Trophoblast cell (in vitro differentiated cells and primary cell): Measurements from ENCODE around the gene PITRM1.

ENCODE experiments used
- DNase-seq, 2 donors: peaks; one replicate each; pipeline ENCODE4 v3.0.0-alpha.2; 2016
- H2AFZ ChIP-seq: 2 replicates; pipeline ENCODE4 v1.6.1; 2013; ENCODE audit warnings: low read length, moderate library complexity, mild to moderate bottlenecking; ENCODE audit not compliant: insufficient read depth, poor library complexity
- H2AK5ac ChIP-seq: 2 replicates; pipeline ENCODE4 v1.6.1; 2013; ENCODE audit warnings: mild to moderate bottlenecking, low read length
- H2BK120ac ChIP-seq: 2 replicates; pipeline ENCODE4 v1.6.1; 2013; ENCODE audit warnings: low read length, mild to moderate bottlenecking, moderate library complexity; ENCODE audit not compliant: insufficient read depth, poor library complexity
- H2BK12ac ChIP-seq: 2 replicates; pipeline ENCODE4 v1.6.1; 2013; ENCODE audit warnings: mild to moderate bottlenecking, low read length, moderate library complexity
- H2BK5ac ChIP-seq: 2 replicates; pipeline ENCODE4 v1.6.1; 2013; ENCODE audit warnings: low read length, low read depth, moderate library complexity, mild to moderate bottlenecking; ENCODE audit not compliant: poor library complexity
- H3K14ac ChIP-seq: 2 replicates; pipeline ENCODE4 v1.6.1; 2013; ENCODE audit warnings: mild to moderate bottlenecking, low read length
- H3K18ac ChIP-seq: 2 replicates; pipeline ENCODE4 v1.6.1; 2013; ENCODE audit warnings: mild to moderate bottlenecking, low read length
- H3K23ac ChIP-seq: 2 replicates; pipeline ENCODE4 v1.6.1; 2013; ENCODE audit warnings: low read length
- H3K27ac ChIP-seq: 2 replicates; pipeline ENCODE4 v1.5.1; 2013; ENCODE audit warnings: low read depth, mild to moderate bottlenecking, inconsistent platforms, low read length, moderate library complexity
- H3K27me3 ChIP-seq: 2 replicates; pipeline ENCODE4 v1.6.1; 2013; ENCODE audit warnings: inconsistent platforms, mild to moderate bottlenecking, low read length, moderate library complexity; ENCODE audit not compliant: insufficient read depth
- H3K36me3 ChIP-seq, 2 experiments: 1 replicate in 1 of 2; 2 replicates in 1 of 2; pipeline ENCODE4 v1.6.1; 2013; ENCODE audit warnings: low read length in 2 of 2, mild to moderate bottlenecking in 2 of 2, moderate library complexity in 1 of 2; ENCODE audit not compliant: insufficient read depth in 2 of 2, control insufficient read depth in 1 of 2
- H3K4ac ChIP-seq: 2 replicates; pipeline ENCODE4 v1.6.1; 2013; ENCODE audit warnings: low read depth, mild to moderate bottlenecking, low read length, moderate library complexity
- H3K4me1 ChIP-seq, 2 experiments: 1 replicate in 1 of 2; 2 replicates in 1 of 2; pipeline ENCODE4 v1.6.1; 2013; ENCODE audit warnings: low read length in 2 of 2, mild to moderate bottlenecking in 2 of 2, moderate library complexity in 1 of 2; ENCODE audit not compliant: insufficient read depth in 2 of 2, control insufficient read depth in 1 of 2
- H3K4me2 ChIP-seq: 2 replicates; pipeline ENCODE4 v1.6.1; 2013; ENCODE audit warnings: inconsistent platforms, mild to moderate bottlenecking, low read length, moderate library complexity
- H3K4me3 ChIP-seq: 2 replicates; pipeline ENCODE4 v1.5.1; 2013; ENCODE audit warnings: mild to moderate bottlenecking, low read depth, low read length, inconsistent platforms
- H3K79me1 ChIP-seq: one replicate; pipeline ENCODE4 v1.6.1; 2013; ENCODE audit warnings: low read length
- H3K79me2 ChIP-seq: 2 replicates; pipeline ENCODE4 v1.6.1; 2013; ENCODE audit warnings: low read length, mild to moderate bottlenecking; ENCODE audit not compliant: control insufficient read depth, insufficient read depth, poor library complexity
- H3K9ac ChIP-seq: 2 replicates; pipeline ENCODE4 v1.6.1; 2013; ENCODE audit warnings: mild to moderate bottlenecking, low read length
- H3K9me3 ChIP-seq: 2 replicates; pipeline ENCODE4 v1.6.1; 2013; ENCODE audit warnings: low read depth, mild to moderate bottlenecking, control low read depth, inconsistent platforms, low read length; ENCODE audit not compliant: insufficient read depth
- H4K12ac ChIP-seq: 2 replicates; pipeline ENCODE4 v1.6.1; 2013; ENCODE audit warnings: low read depth, mild to moderate bottlenecking, low read length, moderate library complexity
- H4K8ac ChIP-seq: 2 replicates; pipeline ENCODE4 v1.6.1; 2013; ENCODE audit warnings: low read depth, mild to moderate bottlenecking, low read length, moderate library complexity
- H4K91ac ChIP-seq: one replicate; pipeline ENCODE4 v1.6.1; 2013; ENCODE audit warnings: low read depth, mild to moderate bottlenecking, low read length, moderate library complexity
- WGBS: extraction: QIAGEN DNeasy Blood & Tissue Kit; methylation state at CpG from one replicate; pipeline ENCODE4 v1.1.7; 2013; ENCODE audit warnings: missing lambda C conversion rate; ENCODE audit not compliant: insufficient read length, insufficient coverage; ENCODE audit errors: extremely low coverage; 5-methylcytosine and 5-hydroxymethylcytosine counted together

Gene PITRM1

GRCh38 chr10:3150961-3151360, 21.6 kb downstream of the PITRM1 start:
- no peaks in the 10 kb centered on the region for H3K79me2 ChIP-seq
- H4K91ac ChIP-seq = no peak overlapping the region

GRCh38 chr10:3150366-3150765, 22.2 kb downstream of the PITRM1 start:
- no peak overlapping the region for H2BK5ac ChIP-seq
- no peak overlapping the region for H3K18ac ChIP-seq
- H2AFZ ChIP-seq = no peak overlapping the region
- H3K23ac ChIP-seq = no peak overlapping the region
- H2AK5ac ChIP-seq = no peak overlapping the region
- no peak overlapping the region for H3K4me2 ChIP-seq
- no peak overlapping the region for H3K4me3 ChIP-seq
- no peak overlapping the region for H2BK120ac ChIP-seq
- H4K91ac ChIP-seq = no peak overlapping the region
- no peaks in the 10 kb centered on the region for H3K27me3 ChIP-seq
- H3K9ac ChIP-seq = no peak overlapping the region
- H3K14ac ChIP-seq = no peak overlapping the region
- H3K79me2 ChIP-seq = no peaks in the 10 kb centered on the region
- H3K79me1 ChIP-seq = no peaks in the 10 kb centered on the region
- no peak overlapping the region for H3K4ac ChIP-seq
- WGBS = no CpG with 5 or more reads among the region's 13 CpGs
- H3K9me3 ChIP-seq = peaks cover 2% of the 10 kb centered on the region
- no peak overlapping the region for H3K27ac ChIP-seq
- H2BK12ac ChIP-seq = no peak overlapping the region
- H3K4me1 ChIP-seq = no peaks in the 10 kb centered on the region
- H4K8ac ChIP-seq = no peak overlapping the region
- DNase-seq = no peak
- no peak overlapping the region for H4K12ac ChIP-seq
- peaks cover 56 to 61% of the 10 kb centered on the region in 2 experiments for H3K36me3 ChIP-seq

More at GRCh38 chr10:3150961-3151360, 21.6 kb downstream of the PITRM1 start:
- H3K9ac ChIP-seq = no peak overlapping the region
- no peak overlapping the region for H3K18ac ChIP-seq
- no peak overlapping the region for H2BK12ac ChIP-seq
- H2BK5ac ChIP-seq = no peak overlapping the region
- no peak overlapping the region for H2BK120ac ChIP-seq
- H4K8ac ChIP-seq = no peak overlapping the region
- peaks cover 2% of the 10 kb centered on the region for H3K9me3 ChIP-seq
- no CpG with 5 or more reads among the region's 14 CpGs for WGBS
- no peak for DNase-seq
- no peak overlapping the region for H3K23ac ChIP-seq
- no peaks in the 10 kb centered on the region for H3K79me1 ChIP-seq
- H2AFZ ChIP-seq = no peak overlapping the region
- H3K27ac ChIP-seq = no peak overlapping the region
- no peak overlapping the region for H3K4me3 ChIP-seq
- H3K36me3 ChIP-seq = peaks cover 57 to 61% of the 10 kb centered on the region in 2 experiments
- no peak overlapping the region for H3K14ac ChIP-seq
- H3K4me2 ChIP-seq = no peak overlapping the region
- no peaks in the 10 kb centered on the region for H3K27me3 ChIP-seq
- no peaks in the 10 kb centered on the region for H3K4me1 ChIP-seq
- H2AK5ac ChIP-seq = no peak overlapping the region
- H4K12ac ChIP-seq = no peak overlapping the region
- H3K4ac ChIP-seq = no peak overlapping the region

GRCh38 chr10:3149918-3150317, 22.7 kb downstream of the PITRM1 start:
- WGBS = no CpG with 5 or more reads among the region's 11 CpGs
- no peak overlapping the region for H3K18ac ChIP-seq

GRCh38 chr10:3148994-3149393, 23.6 kb downstream of the PITRM1 start:
- no peak overlapping the region for H3K4ac ChIP-seq
- H3K4me1 ChIP-seq = no peaks in the 10 kb centered on the region
- no peaks in the 10 kb centered on the region for H3K79me2 ChIP-seq
- no peak overlapping the region for H3K4me3 ChIP-seq
- H3K14ac ChIP-seq = no peak overlapping the region
- no peaks in the 10 kb centered on the region for H3K9me3 ChIP-seq
- H3K27ac ChIP-seq = no peak overlapping the region
- H4K91ac ChIP-seq = no peak overlapping the region
- no peak overlapping the region for H3K23ac ChIP-seq
- H3K79me1 ChIP-seq = no peaks in the 10 kb centered on the region
- H2AK5ac ChIP-seq = no peak overlapping the region
- WGBS = no CpG with 5 or more reads among the region's 9 CpGs
- no peak for DNase-seq
- no peak overlapping the region for H2BK120ac ChIP-seq
- no peak overlapping the region for H2BK12ac ChIP-seq
- H2BK5ac ChIP-seq = no peak overlapping the region
- no peak overlapping the region for H3K4me2 ChIP-seq
- H3K18ac ChIP-seq = no peak overlapping the region
- H3K36me3 ChIP-seq = peaks cover 55 to 58% of the 10 kb centered on the region in 2 experiments
- H3K9ac ChIP-seq = no peak overlapping the region
- H4K12ac ChIP-seq = no peak overlapping the region
- H2AFZ ChIP-seq = no peak overlapping the region
- H4K8ac ChIP-seq = no peak overlapping the region
- H3K27me3 ChIP-seq = no peaks in the 10 kb centered on the region

More at GRCh38 chr10:3149918-3150317, 22.7 kb downstream of the PITRM1 start:
- Histone ChIP-seq H4K8ac (no peak overlapping the region), H4K12ac (no peak overlapping the region), H3K79me1 (no peaks in the 10 kb centered on the region), H3K79me2 (no peaks in the 10 kb centered on the region), H2BK5ac (no peak overlapping the region), H3K4me3 (no peak overlapping the region), H3K27me3 (no peaks in the 10 kb centered on the region), H2BK120ac (no peak overlapping the region), H3K4me1 (no peaks in the 10 kb centered on the region), H3K4ac (no peak overlapping the region), H3K9me3 (peaks cover 1% of the 10 kb centered on the region), H3K9ac (no peak overlapping the region), H3K27ac (no peak overlapping the region), H3K14ac (no peak overlapping the region), H2AFZ (no peak overlapping the region), H3K23ac (no peak overlapping the region), H3K4me2 (no peak overlapping the region), H2AK5ac (no peak overlapping the region), H4K91ac (no peak overlapping the region), H2BK12ac (no peak overlapping the region), H3K36me3 (peaks cover 56 to 61% of the 10 kb centered on the region in 2 experiments)
- no peak for DNase-seq
